ENCODE data around the gene SEH1L.

DNA sequence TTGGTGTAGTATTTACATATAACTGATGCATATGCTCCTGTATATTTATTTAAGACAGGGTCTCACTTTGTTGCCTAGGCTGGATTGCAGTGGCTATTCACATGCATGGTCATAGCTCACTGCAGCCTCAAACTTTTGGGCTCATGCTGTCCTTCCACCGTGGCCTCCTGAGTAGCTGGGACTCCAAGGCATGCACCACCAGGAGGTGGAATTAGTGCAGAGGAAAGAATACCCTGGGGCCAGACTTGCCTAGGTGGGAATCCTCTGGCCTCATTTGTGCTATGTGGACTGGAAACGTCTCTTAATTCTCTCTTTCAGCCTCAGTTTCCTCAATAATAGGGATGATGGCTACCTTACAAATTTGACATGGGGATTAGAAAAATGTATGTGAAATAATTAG is 45.6 kb downstream of the SEH1L start:
- no peak for TF ChIP-seq EZH2 (IDR thresholded peaks at IDR 0.05; ENCODE audit: borderline replicate concordance, low read length)
- TF ChIP-seq, protein P1, sequence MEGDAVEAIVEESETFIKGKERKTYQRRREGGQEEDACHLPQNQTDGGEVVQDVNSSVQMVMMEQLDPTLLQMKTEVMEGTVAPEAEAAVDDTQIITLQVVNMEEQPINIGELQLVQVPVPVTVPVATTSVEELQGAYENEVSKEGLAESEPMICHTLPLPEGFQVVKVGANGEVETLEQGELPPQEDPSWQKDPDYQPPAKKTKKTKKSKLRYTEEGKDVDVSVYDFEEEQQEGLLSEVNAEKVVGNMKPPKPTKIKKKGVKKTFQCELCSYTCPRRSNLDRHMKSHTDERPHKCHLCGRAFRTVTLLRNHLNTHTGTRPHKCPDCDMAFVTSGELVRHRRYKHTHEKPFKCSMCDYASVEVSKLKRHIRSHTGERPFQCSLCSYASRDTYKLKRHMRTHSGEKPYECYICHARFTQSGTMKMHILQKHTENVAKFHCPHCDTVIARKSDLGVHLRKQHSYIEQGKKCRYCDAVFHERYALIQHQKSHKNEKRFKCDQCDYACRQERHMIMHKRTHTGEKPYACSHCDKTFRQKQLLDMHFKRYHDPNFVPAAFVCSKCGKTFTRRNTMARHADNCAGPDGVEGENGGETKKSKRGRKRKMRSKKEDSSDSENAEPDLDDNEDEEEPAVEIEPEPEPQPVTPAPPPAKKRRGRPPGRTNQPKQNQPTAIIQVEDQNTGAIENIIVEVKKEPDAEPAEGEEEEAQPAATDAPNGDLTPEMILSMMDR (conservative IDR thresholded peaks at IDR 0.05 in 1 of 2, IDR thresholded peaks at IDR 0.05 in 1 of 2; ENCODE audit: extremely low read depth in 1 of 2, insufficient read depth in 1 of 2, low read depth in 1 of 2, low read length in 2 of 2) = no peak

Measured in mammary epithelial cell (primary cell).